A172 (cell line): ENCODE results near the gene POPDC2. TPM values are rescaled to one million over a fixed set of nuclear protein-coding genes. Genes with fewer than 3 reads are reported as not detected.
A peak's percentile ranks its signal among the peaks of the same experiment; 100 is the strongest.
"Not testable (repeated sequence)": the region's sequence is repeated elsewhere in the genome, so short reads cannot be mapped to it uniquely, and the experiment has no call there.

Source experiments
- DNase-seq: peaks from one replicate; pipeline ENCODE4 v3.0.0-alpha.2; 2015; ENCODE audit warnings: low spot score
- total RNA-seq: library from RNA; depleted of rRNA; stranded (reverse); fragments of >200 nt; shearing (Covaris generic); gene quantifications from 2 replicates; pipeline ENCODE4 v1.2.3, GENCODE V29; 2014; rRNA removed

The POPDC2 gene, protein sequence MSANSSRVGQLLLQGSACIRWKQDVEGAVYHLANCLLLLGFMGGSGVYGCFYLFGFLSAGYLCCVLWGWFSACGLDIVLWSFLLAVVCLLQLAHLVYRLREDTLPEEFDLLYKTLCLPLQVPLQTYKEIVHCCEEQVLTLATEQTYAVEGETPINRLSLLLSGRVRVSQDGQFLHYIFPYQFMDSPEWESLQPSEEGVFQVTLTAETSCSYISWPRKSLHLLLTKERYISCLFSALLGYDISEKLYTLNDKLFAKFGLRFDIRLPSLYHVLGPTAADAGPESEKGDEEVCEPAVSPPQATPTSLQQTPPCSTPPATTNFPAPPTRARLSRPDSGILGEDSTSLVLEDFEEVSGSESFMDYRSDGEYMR
- not detected in 2 replicates for total RNA-seq

DNA sequence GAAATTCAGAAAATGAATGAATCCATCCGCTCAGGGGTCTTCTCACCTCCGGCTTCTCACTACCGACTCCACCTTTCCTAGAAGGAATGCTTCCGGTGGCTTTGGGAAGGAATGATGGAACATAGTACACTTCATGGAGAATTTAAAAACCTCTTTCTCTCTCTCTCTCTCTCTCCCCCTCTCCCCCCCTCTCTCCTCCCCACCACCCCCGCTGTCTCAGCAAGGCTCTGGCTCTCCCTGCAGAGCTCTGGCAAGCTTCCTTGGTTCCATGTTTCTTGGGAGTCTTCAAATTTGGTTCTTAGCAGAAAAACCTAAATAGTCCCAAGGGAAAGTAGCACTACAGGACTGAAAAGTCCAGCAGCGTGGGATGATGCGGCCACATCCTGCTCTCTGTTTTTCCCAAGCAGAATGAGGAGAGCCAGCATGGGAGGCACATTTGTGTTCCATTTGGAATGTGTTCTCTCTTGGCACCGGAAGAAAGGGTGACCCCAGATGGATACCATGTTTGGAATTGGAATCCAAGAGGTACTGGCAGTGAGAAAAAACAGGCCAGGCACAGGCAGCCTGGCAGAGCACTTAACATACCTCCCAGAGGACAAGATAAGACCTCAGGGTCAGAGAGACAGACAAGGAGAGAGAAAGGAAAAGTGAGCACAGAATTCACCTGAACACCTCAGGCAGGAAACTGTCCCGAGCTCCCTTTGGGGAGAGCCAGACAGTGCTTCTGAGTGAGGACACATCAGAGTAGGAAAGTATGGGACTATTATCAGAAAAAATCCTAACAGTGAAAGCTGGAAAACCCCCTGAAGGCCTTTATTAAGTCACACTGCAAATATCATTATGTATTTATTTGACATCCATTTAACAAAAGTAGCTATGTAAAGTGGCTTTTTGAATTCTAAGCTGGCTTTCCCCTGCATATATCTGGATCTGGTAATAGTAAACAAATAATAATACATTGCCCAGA, at the start of gene POPDC2:
Gene POPDC2, minus strand, starts transcription at position 116 of the 967 bp plus-strand sequence. CDS start 166 bp downstream, outside the sequence.
- no peak for DNase-seq

DNA sequence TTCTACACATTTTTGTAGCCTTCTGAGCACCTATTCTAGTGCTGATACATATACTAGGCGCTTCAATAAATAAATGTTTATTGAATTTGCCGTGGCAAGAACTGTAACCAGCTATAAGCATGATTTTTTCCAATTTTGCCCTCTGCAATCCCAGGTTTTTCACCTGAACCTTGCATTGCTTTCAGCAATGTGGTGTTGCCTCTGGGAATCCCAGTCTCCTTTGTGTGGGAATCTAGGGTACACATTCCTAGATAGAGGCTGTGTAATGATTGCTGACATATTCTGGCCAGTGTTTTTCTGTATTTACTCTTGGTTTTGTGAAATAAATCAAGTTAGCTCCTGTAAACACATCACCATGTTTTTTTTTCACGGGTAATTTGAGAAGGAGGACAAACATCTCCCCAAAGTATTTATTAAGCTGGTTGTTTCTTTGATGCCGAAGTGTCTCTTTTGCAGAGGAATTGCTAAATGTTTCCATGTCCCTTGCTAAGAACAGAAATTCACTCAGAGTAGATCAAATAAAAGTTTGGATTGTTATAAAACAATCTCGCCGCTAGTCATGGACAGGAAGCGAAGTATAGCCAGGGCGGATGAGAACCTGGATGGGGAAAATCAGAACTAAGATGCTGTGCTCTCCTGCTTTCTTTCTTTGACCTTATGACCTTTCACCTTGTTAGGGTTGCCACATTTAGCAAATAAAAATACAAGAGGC, 43.6 kb upstream of the POPDC2 start:
- no peak for DNase-seq

DNA sequence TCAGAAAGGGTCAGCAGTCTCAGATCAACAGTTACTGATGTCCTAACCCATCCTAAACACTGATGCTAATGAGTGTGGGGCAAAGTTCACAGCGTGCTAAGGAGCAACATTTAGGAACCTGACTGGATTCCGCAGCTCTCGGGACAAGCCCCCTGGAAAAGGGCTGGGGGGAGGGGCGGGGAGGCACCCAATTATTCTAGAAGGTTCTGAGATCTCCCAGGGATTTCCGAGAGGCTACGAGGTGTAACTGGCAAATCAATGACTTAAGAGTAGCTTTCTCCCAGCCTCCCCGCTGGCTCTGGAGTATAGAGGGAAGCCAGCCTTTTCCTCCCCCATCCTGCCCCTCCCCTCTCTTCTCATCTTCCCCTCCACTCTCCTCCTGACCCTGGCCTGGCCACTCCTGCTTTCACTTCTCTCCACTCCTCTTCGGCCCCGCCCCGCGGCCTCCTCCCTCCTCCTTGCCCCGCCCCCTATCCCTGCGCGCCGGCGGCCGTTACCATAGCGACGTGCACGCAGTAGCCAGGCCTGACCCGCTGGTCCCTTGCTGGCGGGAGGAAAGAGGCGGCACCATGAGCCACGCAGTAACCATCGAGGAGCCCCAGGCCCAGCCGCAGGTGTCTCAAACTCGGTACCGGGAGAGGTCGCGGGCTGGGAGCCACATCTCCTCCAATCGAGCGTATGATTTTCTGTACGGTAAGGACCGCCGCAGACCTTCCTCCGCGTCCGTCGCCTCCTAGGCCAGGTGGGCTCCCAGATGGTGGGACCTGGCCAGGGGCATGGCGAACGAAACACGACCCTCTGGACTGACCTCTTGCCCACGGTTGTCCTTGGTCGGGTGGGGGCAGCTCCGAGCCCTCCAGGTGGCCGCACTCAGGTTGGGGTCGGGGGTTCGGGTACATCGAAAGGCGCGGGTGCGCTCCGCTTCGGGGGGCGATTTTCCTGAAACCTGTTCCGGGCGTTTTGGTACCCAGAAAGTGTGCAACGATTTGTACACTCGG, 42.4 kb upstream of the POPDC2 start, which contains the start of gene CFAP91:
Gene CFAP91, plus strand, starts transcription at position 493 of the 998 bp plus-strand sequence. Its CDS starts 77 bp downstream, at position 570.
- peak; percentile 84 for DNase-seq

DNA sequence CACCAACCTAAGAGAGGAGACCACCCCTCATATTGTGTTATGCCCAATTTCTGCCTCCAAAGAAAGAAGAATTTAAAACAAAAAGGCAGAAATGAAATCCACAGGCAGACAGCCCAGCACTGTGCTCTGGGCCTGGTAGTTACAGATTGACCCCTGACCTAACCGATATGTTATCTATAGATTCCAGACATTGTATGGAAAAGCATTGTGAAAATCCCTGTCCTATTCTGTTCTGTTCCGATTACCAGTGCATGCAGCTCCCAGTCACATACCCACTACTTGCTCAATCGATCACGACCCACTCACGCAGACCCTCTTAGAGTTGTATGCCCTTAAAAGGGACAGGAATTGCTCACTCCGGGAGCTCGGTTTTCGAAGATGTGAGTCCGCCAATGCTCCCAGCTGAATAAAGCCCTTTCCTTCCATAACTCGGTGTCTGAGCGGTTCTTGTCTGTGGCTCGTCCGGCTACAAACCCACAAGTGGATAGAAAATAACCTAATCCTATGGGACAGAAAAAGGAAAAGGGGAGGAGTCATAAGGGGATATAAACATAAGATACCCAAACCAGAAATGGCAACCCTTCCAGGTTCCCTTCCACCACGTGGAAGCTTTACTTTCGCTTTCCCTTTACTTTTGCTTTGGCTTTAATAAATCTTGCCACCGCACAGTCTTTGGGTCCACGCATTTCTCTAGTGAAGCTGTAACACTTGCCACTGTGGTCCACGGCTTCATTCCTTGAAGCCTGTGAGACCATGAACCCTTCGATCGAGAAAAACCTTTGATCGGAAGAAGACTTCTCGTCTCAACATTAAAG, 40.7 kb upstream of the POPDC2 start:
- DNase-seq, result no peak

DNA sequence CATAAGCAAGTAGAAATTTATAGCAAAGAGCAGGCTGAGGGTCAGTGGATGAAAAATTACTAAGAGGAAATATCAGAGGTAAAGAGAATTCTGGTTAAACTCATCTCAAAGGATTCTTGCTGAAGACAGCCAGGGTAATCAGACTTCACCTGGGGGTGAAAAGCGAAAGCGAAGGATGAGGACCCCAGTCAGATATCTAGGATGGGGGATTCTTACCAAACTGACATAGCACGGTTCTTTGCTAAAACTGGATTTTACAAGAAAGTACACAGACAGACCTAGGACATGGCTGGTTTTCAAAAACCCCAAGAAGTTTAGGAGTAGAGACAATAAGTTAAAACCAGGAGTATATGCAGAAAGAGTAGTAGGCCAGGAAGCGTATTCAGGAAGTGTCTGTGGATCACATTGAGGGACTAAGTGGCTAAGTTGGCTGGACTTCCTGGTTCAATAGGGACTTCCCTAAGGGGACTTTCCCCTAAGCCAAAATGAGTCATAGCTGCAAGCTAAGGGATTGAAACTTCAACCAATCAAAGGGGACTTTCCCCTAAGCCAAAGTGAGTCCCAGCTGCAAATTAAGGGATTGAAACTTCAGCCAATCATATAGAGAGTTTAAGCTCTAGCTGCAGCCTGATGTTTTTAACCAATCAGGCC, 40.0 kb upstream of the POPDC2 start:
- DNase-seq, result peak; percentile 87

DNA sequence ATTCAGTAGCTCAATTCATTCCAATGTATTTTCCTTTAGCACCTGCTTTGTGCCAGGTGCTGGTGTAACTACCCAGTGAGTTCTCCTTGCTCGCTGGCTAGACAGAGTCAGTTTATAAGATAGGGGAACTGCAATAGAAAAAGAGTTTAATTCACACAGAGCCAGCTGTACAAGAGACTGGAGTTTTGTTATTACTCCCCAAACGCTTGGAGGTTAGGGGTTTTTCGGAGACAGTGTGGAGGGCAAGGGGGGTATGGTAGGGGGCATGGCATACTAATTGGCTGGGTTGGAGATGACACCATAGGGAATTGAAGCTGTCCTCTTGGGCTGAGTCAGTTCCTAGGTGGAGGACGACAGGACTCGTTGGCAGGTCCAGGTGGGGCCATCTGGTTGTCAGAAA, 37.0 kb upstream of the POPDC2 start:
- DNase-seq, result no peak

DNA sequence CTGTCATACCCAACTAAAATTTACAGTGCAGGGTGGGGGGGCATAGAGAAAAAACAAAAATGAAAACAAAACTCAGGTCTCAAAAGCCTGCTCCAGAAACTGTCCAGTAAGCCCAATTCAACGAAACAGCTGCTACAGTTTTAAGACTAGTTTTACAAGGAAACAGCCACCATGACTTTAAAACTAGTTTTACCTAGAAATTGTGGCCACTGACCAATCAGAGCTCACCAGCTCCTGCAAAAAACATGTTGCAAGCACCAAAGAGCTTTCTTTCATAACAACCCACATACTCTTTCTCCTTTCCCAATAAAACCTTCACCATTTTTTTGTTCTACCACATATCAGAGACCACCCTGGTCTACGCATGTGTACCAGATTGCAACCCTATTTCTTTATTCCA, 35.1 kb upstream of the POPDC2 start:
- peak; percentile 27 for DNase-seq

DNA sequence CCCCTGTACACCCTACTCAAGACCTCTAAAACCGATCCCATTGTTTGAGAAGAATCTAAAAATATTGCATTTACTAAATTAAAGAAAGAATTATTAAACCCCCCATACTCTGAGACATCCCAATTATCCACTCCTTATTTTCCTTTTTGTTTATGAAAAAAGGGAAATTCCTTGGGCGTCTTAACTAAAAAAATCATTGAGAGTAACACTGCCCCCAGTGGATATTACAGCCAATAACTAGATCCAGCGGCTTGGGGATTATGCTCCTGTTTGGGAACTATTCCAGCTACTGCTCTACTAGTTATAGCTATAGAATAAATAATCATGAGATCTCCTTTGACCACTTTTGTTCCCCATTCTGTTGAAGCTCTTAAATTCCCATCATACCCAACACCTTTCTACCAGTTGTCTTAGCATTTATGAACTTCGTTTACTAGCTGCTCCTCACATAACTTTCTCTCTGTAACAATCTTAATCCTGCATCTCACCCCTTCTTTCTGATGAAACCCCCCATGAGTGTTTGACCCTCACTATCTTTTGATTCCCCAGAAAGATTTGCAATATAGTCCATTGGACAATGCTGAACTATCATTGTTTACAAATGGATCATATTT, 29.8 kb upstream of the POPDC2 start:
- DNase-seq, result peak; percentile 43

DNA sequence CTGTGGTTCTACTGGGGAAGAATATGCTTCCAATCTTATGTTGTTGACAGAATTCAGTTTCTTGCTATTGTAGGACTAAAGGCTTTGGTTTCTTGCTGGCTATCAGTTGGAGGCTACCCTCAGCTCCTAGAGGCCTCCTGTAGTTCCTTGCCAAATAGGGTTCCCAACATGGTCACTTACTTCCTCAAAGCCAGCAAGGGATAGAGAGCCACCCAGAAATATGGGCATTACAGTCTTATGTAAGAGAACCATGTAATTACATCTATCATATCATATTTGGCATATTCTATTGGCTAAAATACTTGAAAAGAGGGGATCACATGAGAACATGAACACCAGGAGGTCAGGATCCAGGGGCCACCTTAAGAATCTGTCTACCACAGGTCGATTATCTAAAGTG, 23.0 kb upstream of the POPDC2 start:
- no peak for DNase-seq

DNA sequence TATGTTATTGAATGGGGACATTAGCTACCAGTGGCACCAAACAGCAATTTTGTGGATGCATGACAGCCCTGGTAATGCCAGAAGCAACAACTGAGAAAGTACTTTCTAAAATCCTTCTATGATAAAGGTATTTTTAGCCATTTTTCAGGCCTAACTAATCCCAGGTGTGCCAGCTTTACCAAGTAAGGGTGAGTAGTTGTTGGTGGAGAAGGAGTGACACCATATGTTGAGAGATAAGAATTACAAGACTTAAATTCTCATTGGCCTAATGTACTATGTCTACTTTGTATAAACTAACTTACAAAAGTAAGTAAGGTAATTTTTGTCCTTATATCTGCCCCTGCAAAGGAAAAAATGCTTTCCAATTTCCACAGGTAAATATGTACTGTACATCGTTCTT, 20.9 kb upstream of the POPDC2 start:
- peak; percentile 29 for DNase-seq

DNA sequence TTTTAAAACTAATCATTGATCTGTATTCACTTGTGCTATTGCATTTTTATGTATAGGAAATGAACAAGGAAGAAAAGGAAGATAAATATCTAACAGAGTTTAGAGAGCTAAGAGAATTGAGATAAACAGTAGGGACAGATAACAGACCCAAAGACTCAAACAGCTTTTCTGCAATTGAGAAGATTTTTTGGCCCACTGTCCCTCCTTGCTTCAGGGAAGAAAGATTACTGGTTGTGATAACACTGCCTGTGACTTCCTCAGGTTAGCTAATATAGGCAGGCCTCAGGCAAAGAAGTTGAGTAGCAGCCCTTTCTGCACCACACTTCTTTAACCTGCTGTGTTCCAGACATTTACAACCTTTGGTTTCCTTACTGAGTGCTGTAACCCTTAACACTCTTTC, 19.5 kb upstream of the POPDC2 start:
- DNase-seq, result no peak

DNA sequence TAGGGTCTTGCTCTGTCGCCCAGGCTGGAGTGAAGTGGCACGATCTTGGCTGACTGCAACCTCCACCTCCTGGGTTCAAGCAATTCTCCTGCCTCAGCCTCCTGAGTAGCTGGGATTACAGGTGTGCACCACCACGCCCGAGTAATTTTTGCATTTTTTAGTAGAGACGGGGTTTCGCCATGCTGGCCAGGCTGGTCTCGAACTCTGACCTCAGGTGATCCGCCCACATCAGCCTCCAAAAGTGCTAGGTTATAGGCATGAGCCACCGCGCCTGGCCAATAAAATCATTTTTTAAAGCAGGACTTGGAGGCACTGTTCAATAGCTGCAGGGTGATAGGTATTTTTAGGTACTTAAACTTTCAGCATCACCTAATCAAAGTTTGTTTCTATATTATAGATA, 17.8 kb upstream of the POPDC2 start:
- not testable (repeated sequence) for DNase-seq

DNA sequence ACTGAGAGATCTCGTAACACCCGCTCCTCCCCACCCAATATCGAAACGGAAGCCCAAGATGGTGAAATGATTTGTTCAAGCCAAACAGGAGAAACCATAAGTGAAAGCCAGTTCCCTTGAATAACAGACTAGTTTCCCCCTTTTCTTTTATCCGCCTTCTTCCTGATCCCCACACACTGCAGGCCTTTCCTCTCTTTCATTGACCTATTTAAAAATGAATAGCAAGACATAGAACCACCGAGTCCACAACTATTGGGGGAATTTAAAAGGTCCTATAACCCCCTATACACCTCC, 17.2 kb upstream of the POPDC2 start:
- DNase-seq, result no peak

DNA sequence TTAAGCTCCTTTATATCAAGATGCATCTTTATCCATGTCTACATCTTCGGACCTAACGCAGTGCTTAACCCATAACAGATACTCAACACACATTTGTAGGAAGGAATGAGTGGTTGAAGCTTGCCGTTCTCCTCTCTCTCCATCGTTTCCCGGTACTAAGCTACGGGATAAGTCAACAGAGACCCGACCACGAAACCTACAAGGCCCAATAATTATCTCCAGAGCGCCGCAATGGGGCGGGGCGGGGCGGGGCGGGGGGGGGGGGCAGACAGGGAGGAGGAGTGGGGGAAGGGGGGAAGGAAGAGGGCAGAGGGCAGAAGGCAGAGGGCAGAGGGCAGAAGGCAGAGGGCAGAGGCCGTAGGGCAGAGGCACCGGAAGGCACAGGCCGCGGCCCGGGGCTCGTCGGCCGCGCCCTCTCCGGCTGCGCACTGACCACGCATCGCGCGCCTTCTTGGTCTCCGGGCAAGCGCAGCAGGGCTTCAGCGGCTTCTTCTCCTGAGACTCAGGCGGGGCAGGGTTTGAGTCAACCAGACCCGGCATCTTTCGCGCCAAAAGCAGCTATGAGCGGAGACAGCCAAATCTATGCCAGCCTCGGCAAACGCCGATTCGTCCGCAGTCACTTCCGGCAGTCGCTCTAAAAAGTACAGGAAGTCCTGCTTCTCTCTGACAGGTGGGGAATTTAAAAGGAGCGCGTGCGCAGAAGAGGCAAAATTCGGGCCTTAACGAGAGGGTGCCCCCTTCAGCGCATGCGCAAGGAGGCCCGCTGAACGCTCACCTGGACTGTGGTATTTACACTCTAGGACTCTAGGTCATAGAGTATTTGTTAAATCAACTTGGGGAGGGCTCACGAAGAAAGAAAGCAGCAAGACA, 16.6 kb upstream of the POPDC2 start, which contains the start of gene COX17:
Gene COX17, minus strand, starts transcription at position 636 of the 870 bp plus-strand sequence. Its CDS starts 96 bp downstream, at position 540.
- DNase-seq, result peak; percentile 91

DNA sequence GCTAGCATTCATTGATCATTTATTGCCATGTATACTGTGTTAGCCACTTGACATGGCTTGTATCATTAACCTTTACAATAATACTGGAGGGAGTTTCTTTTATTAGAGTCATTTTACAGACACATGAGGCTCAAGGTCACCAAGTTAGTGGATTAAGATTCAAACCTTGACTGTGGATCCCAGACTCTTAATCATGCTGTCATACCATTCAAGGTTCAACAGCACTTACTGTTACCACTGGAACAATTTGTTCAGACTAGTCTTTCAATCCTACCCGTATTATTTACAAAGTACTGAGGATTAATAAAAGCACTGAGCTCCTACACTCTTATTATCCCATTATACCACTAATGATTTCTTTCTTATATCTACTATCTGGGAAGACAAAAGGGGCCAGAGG, 15.6 kb upstream of the POPDC2 start:
- DNase-seq, result no peak

DNA sequence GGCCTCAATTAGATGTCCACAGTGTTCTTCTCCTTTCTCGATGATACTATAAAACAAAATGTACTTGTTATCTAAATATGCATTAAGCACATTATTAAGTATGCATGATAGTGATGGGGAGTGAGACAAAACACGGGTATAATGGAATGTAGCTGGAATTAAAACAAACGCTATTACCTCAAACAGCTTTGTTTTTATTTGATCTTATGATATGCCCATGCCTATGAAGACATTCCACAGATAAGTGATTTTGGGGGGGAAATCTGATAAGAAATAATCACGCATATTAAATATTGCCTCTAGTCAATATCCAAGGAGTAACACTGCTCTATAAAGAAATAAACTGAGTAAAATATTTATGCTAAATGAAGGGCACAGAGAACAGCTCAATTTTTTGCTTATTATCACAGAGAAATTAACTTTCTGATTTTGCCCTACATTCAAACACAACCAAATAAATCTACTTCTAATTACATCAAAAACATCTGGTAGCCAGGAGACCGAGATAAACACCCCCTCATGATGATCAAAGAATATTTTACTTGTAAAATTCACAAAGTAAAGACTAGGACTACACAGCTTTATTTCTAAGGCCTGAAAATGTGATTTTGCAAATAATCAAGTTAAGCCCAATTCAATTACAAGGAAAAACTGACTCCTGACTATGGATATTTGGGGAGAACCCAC, 14.9 kb upstream of the POPDC2 start:
- no peak for DNase-seq

DNA sequence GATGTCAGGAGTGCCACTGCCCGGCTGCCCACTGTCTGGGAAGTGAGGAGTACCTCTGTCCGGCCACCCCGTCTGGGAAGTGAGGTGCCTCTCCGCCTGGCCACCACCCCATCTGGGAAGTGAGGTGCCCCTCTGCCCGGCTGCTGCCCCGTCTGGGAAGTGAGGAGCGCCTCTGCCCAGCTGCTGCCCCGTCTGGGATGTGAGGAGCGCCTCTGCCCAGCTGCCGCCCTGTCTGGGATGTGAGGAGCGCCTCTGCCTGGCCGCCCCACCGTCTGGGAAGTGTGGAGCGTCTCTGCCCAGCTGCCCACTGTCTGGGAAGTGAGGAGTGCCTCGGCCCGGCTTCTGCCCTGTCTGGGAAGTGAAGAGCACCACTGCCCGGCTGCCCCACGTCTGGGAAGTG, 13.5 kb upstream of the POPDC2 start:
- DNase-seq, result no peak
